Mesendoderm (in vitro differentiated cells): ENCODE measurements around the gene EPN2.
A peak's percentile ranks its signal among the peaks of the same experiment; 100 is the strongest.

ENCODE experiments used
- DNase-seq: peaks from one replicate; pipeline ENCODE4 v3.0.0; 2013
- H2AK5ac ChIP-seq: 2 replicates; pipeline ENCODE4 v1.6.1; 2013; ENCODE audit warnings: low read length, inconsistent platforms
- H2BK120ac ChIP-seq: 2 replicates; pipeline ENCODE4 v1.6.1; 2013; ENCODE audit warnings: low read depth, mild to moderate bottlenecking, low read length, moderate library complexity, mixed read lengths
- H2BK15ac ChIP-seq: replicated peaks from 2 replicates; pipeline ENCODE4 v1.6.1; 2013; ENCODE audit warnings: low read depth, mild to moderate bottlenecking, moderate library complexity
- H2BK5ac ChIP-seq: 2 replicates; pipeline ENCODE4 v1.6.1; 2013; ENCODE audit warnings: low read length, inconsistent platforms
- H3K18ac ChIP-seq: 2 replicates; pipeline ENCODE4 v1.6.1; 2013; ENCODE audit warnings: mild to moderate bottlenecking, low read length, mixed read lengths
- H3K23ac ChIP-seq: one replicate; pipeline ENCODE4 v1.6.1; 2013; ENCODE audit warnings: low read length
- H3K27ac ChIP-seq: 2 replicates; pipeline ENCODE4 v1.5.1; 2013; ENCODE audit warnings: low read depth, mild to moderate bottlenecking, inconsistent platforms, low read length, moderate library complexity
- H3K27me3 ChIP-seq: 2 replicates; pipeline ENCODE4 v1.6.1; 2013; ENCODE audit warnings: low read length, control low read depth, mild to moderate bottlenecking, inconsistent platforms; ENCODE audit not compliant: insufficient read depth, poor library complexity
- H3K36me3 ChIP-seq: 2 replicates; pipeline ENCODE4 v1.6.1; 2013; ENCODE audit warnings: low read length, inconsistent platforms; ENCODE audit not compliant: control insufficient read depth, insufficient read depth
- H3K4ac ChIP-seq: one replicate; pipeline ENCODE4 v1.6.1; 2013; ENCODE audit warnings: low read depth, mild to moderate bottlenecking, low read length, moderate library complexity
- H3K4me1 ChIP-seq: 2 replicates; pipeline ENCODE4 v1.6.1; 2013; ENCODE audit warnings: low read depth, low read length, inconsistent platforms; ENCODE audit not compliant: control insufficient read depth
- H3K4me2 ChIP-seq: 2 replicates; pipeline ENCODE4 v1.6.1; 2013; ENCODE audit warnings: low read length
- H3K4me3 ChIP-seq: 2 replicates; pipeline ENCODE4 v1.5.1; 2013; ENCODE audit warnings: mild to moderate bottlenecking, low read length
- H3K56ac ChIP-seq: one replicate; pipeline ENCODE4 v1.6.1; 2013; ENCODE audit warnings: low read length
- H3K79me1 ChIP-seq: 2 replicates; pipeline ENCODE4 v1.6.1; 2013; ENCODE audit warnings: low read length, inconsistent platforms
- H3K79me2 ChIP-seq: 2 replicates; pipeline ENCODE4 v1.6.1; 2013; ENCODE audit warnings: mild to moderate bottlenecking, low read length; ENCODE audit not compliant: control insufficient read depth, insufficient read depth
- H3K9ac ChIP-seq: 2 replicates; pipeline ENCODE4 v1.6.1; 2013; ENCODE audit warnings: low read length, inconsistent platforms
- H4K5ac ChIP-seq: one replicate; pipeline ENCODE4 v1.6.1; 2013; ENCODE audit warnings: low read length
- H4K8ac ChIP-seq: one replicate; pipeline ENCODE4 v1.6.1; 2013; ENCODE audit warnings: low read depth, mild to moderate bottlenecking, control low read depth, low read length, moderate library complexity
- WGBS: extraction: QIAGEN DNeasy Blood & Tissue Kit; methylation state at CpG from one replicate; pipeline ENCODE4 v1.1.7; 2013; ENCODE audit warnings: low lambda C conversion rate, missing lambda C conversion rate; ENCODE audit not compliant: insufficient coverage; ENCODE audit errors: extremely low coverage; 5-methylcytosine and 5-hydroxymethylcytosine counted together

Gene EPN2

DNA sequence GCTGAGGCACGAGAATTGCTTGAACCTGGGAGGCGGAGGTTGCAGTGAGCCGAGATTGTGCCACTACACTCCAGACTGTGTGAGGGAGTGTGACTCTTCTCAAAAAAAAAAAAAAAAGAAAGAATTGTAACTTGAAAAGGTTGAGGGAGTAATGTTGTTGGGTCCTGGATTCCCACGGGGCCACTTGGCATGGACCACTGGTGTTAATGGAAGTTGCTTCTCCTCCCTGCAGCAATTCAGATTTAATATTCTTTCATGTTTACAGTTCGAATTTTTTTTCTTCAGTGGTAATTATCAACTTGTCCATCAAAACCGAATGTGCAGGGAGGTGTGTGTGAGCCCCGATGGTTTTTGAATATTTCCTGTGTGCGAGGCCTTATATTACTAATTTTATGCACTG, 7.2 kb downstream of the EPN2 start:
- H3K27me3 ChIP-seq, result no peaks in the 10 kb centered on the region
- H3K4me3 ChIP-seq, result no peak overlapping the region
- no peak for DNase-seq
- no peaks in the 10 kb centered on the region for H3K36me3 ChIP-seq
- no peak overlapping the region for H3K9ac ChIP-seq
- H4K8ac ChIP-seq, result no peak overlapping the region
- H3K56ac ChIP-seq, result no peak overlapping the region
- H4K5ac ChIP-seq, result no peak overlapping the region
- no peak overlapping the region for H3K18ac ChIP-seq
- H3K79me1 ChIP-seq, result peaks cover 29% of the 10 kb centered on the region
- no peak overlapping the region for H2AK5ac ChIP-seq
- peaks cover 53% of the 10 kb centered on the region for H3K79me2 ChIP-seq
- no peak overlapping the region for H2BK120ac ChIP-seq
- no peak overlapping the region for H3K23ac ChIP-seq
- H3K4ac ChIP-seq, result no peak overlapping the region
- no CpG with 5 or more reads among the region's 8 CpGs for WGBS
- H3K4me1 ChIP-seq, result peaks cover 13% of the 10 kb centered on the region
- H3K27ac ChIP-seq, result no peak overlapping the region
- H2BK15ac ChIP-seq, result no peak overlapping the region
- H3K4me2 ChIP-seq, result no peak overlapping the region
- H2BK5ac ChIP-seq, result no peak overlapping the region

DNA sequence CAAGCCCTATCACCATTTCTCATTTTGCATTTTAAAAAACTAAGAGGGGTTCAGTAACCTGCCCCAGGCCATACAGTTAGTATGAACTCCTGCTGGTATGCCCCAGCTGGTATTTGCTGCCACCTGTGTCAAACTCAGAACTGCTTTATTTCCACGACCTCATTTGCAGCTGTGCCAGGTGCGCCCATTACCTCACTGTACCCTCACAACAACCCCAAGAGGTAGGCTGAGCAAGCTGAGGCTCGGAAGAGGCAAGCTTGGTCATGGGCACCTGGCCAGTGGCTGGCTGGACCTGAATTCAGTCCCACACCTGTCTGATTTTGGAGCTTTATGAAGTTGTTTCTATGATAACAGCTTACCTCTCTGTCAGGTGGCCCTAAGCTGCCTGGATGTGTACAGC, 7.6 kb downstream of the EPN2 start:
- no CpG with 5 or more reads among the region's 3 CpGs for WGBS
- no peak overlapping the region for H3K23ac ChIP-seq

DNA sequence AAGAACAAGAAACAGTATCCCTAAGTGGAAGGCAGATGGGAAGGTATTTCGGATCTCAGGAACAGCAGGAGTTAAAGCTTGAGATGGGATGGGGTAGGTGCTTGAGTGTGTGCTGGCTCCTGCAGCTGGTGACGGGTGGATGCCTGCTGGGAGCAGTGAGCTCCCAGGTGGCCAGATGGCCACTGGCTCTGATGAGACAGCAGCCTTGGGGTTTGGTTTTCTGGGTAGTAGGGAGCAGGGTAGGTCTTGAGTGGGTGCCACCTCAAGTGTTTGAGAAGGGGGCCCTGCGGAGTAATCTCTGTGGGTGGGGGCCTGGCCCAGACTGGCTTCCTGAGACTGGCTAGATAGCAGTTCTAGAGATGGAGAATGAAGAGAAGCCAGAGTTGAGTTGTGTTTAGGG, 10.3 kb downstream of the EPN2 start:
- Histone ChIP-seq H4K8ac (no peak overlapping the region), H3K9ac (no peak overlapping the region), H3K36me3 (no peaks in the 10 kb centered on the region), H2AK5ac (no peak overlapping the region), H3K18ac (peak overlapping the region; percentile 34), H3K23ac (no peak overlapping the region), H2BK15ac (no peak overlapping the region), H3K79me2 (peaks cover 56% of the 10 kb centered on the region), H3K27me3 (no peaks in the 10 kb centered on the region), H3K56ac (no peak overlapping the region), H3K79me1 (peaks cover 38% of the 10 kb centered on the region), H2BK5ac (no peak overlapping the region), H3K27ac (no peak overlapping the region), H3K4ac (no peak overlapping the region), H2BK120ac (no peak overlapping the region), H3K4me3 (no peak overlapping the region), H3K4me2 (no peak overlapping the region), H4K5ac (no peak overlapping the region), H3K4me1 (peaks cover 13% of the 10 kb centered on the region)
- DNase-seq, result no peak
- no CpG with 5 or more reads among the region's 3 CpGs for WGBS

More for the DNA sequence above, 7.6 kb downstream of the EPN2 start:
- H3K36me3 ChIP-seq, result no peaks in the 10 kb centered on the region
- H3K18ac ChIP-seq, result no peak overlapping the region
- H3K27me3 ChIP-seq, result no peaks in the 10 kb centered on the region
- no peak overlapping the region for H3K4me3 ChIP-seq
- no peak overlapping the region for H3K9ac ChIP-seq
- H3K4me2 ChIP-seq, result no peak overlapping the region
- H3K79me1 ChIP-seq, result peaks cover 33% of the 10 kb centered on the region
- H2BK15ac ChIP-seq, result no peak overlapping the region
- H3K56ac ChIP-seq, result no peak overlapping the region
- no peak overlapping the region for H4K5ac ChIP-seq
- no peak overlapping the region for H3K27ac ChIP-seq
- no peak overlapping the region for H2AK5ac ChIP-seq
- no peak for DNase-seq
- H3K4me1 ChIP-seq, result peaks cover 13% of the 10 kb centered on the region
- H2BK5ac ChIP-seq, result no peak overlapping the region
- H3K4ac ChIP-seq, result no peak overlapping the region
- no peak overlapping the region for H2BK120ac ChIP-seq
- H4K8ac ChIP-seq, result no peak overlapping the region
- H3K79me2 ChIP-seq, result peaks cover 54% of the 10 kb centered on the region

GRCh38 chr17:19248151-19248927, 11.2 kb downstream of the EPN2 start:
- H3K79me1 ChIP-seq, result peaks cover 35% of the 10 kb centered on the region
- H2BK15ac ChIP-seq, result no peak overlapping the region
- H3K56ac ChIP-seq, result no peak overlapping the region
- no peak overlapping the region for H2BK120ac ChIP-seq
- H4K5ac ChIP-seq, result no peak overlapping the region
- no peak overlapping the region for H2BK5ac ChIP-seq
- no peaks in the 10 kb centered on the region for H3K27me3 ChIP-seq
- H4K8ac ChIP-seq, result no peak overlapping the region
- peak; percentile 19 for DNase-seq
- WGBS, result no CpG with 5 or more reads among the region's 4 CpGs
- peaks cover 55% of the 10 kb centered on the region for H3K79me2 ChIP-seq
- H3K18ac ChIP-seq, result no peak overlapping the region
- no peak overlapping the region for H2AK5ac ChIP-seq
- H3K4me2 ChIP-seq, result no peak overlapping the region
- H3K36me3 ChIP-seq, result no peaks in the 10 kb centered on the region
- H3K9ac ChIP-seq, result no peak overlapping the region
- peaks cover 13% of the 10 kb centered on the region for H3K4me1 ChIP-seq
- H3K4ac ChIP-seq, result no peak overlapping the region
- no peak overlapping the region for H3K27ac ChIP-seq
- no peak overlapping the region for H3K23ac ChIP-seq
- H3K4me3 ChIP-seq, result no peak overlapping the region

GRCh38 chr17:19248928-19249574, 11.9 kb downstream of the EPN2 start:
- H3K36me3 ChIP-seq, result no peaks in the 10 kb centered on the region
- no peak overlapping the region for H4K8ac ChIP-seq
- H2BK15ac ChIP-seq, result no peak overlapping the region
- H3K4me2 ChIP-seq, result no peak overlapping the region
- H3K4ac ChIP-seq, result no peak overlapping the region
- H3K9ac ChIP-seq, result peak overlapping the region; percentile 32
- H3K23ac ChIP-seq, result peak overlapping the region; percentile 48
- peaks cover 13% of the 10 kb centered on the region for H3K4me1 ChIP-seq
- no peak overlapping the region for H3K18ac ChIP-seq
- H3K27ac ChIP-seq, result no peak overlapping the region
- H3K27me3 ChIP-seq, result no peaks in the 10 kb centered on the region
- H4K5ac ChIP-seq, result no peak overlapping the region
- H3K56ac ChIP-seq, result peak overlapping the region; percentile 50
- DNase-seq, result no peak
- WGBS, result no CpG with 5 or more reads among the region's 7 CpGs
- H2BK120ac ChIP-seq, result no peak overlapping the region
- peaks cover 31% of the 10 kb centered on the region for H3K79me1 ChIP-seq
- H3K79me2 ChIP-seq, result peaks cover 54% of the 10 kb centered on the region
- no peak overlapping the region for H3K4me3 ChIP-seq
- no peak overlapping the region for H2AK5ac ChIP-seq
- no peak overlapping the region for H2BK5ac ChIP-seq
